HG03196 (cell line): ENCODE data around the gene ALPI.

Source experiments
- ATAC-seq: cut with Tn5 transposase; IDR thresholded peaks from one replicate; pipeline ENCODE4 v1.9.1; 2021; ENCODE audit not compliant: unreplicated experiment

Gene ALPI

GRCh38 chr2:232483923-232484627, 28.1 kb downstream of the ALPI start:
- no peak for ATAC-seq

- ATAC-seq, result no peak
Measured at GRCh38 chr2:232484628-232485347, 28.8 kb downstream of the ALPI start.

GRCh38 chr2:232485348-232485756, 29.4 kb downstream of the ALPI start:
- no peak for ATAC-seq

- ATAC-seq, result no peak
Measured at GRCh38 chr2:232485757-232486557, 30.0 kb downstream of the ALPI start.

- ATAC-seq, result no peak
Measured at GRCh38 chr2:232486558-232487384, 30.8 kb downstream of the ALPI start.

GRCh38 chr2:232487385-232488096, 31.6 kb downstream of the ALPI start, which contains the start of gene ECEL1:
Gene ECEL1 (minus strand): TSS chr2:232487834. CDS start chr2:232486653, 1,181 bp downstream.
- ATAC-seq, result no peak

- ATAC-seq, result no peak
Measured at GRCh38 chr2:232488097-232488711, 32.3 kb downstream of the ALPI start.

- ATAC-seq, result no peak
Measured at GRCh38 chr2:232488721-232489300, 32.9 kb downstream of the ALPI start.

GRCh38 chr2:232489516-232490220, 33.7 kb downstream of the ALPI start:
- no peak for ATAC-seq

- ATAC-seq, result no peak
Measured at GRCh38 chr2:232490221-232491138, 34.5 kb downstream of the ALPI start.

GRCh38 chr2:232491139-232491780, 35.3 kb downstream of the ALPI start:
- no peak for ATAC-seq

- ATAC-seq, result no peak
Measured at GRCh38 chr2:232492236-232492848, 36.4 kb downstream of the ALPI start.

GRCh38 chr2:232492963-232493700, 37.2 kb downstream of the ALPI start:
- no peak for ATAC-seq

- no peak for ATAC-seq
Measured at GRCh38 chr2:232493701-232494474, 37.9 kb downstream of the ALPI start.

GRCh38 chr2:232494542-232494941, 38.6 kb downstream of the ALPI start:
- no peak for ATAC-seq
